ENCODE results near the gene UNC5C.

The UNC5C gene

DNA sequence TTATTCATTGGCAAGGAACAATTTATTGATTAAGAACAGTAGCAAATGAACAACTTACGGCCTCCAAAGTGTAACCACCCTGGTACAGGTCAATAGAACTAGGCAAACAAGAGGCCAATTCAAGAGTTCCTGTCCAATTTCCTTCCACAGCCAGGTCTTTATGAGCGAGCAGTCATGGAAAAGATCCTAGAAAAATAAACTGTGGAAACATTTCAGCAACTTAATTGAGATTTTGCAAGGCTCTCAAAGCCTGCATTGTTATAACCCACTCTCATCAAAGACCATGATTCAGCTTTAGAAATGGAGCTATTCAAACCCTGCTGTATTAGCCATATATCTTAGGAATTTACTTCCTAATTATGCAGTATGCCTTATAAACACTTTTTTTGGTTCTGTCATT is 43.6 kb downstream of the UNC5C start:
- Histone ChIP-seq H2AFZ (ENCODE audit: low read depth) (no peak overlapping the region), H3K79me2 (ENCODE audit: insufficient read depth, low read depth) (no peaks in the 10 kb centered on the region), H3K27ac (no peak overlapping the region), H3K4me3 (IDR thresholded peaks at IDR 0.05; ENCODE audit: insufficient read depth, low read depth, low read length) (no peak overlapping the region), H4K20me1 (ENCODE audit: insufficient read depth) (no peaks in the 10 kb centered on the region), H3K4me1 (ENCODE audit: low read depth, poor library complexity, severe bottlenecking) (peaks cover 16% of the 10 kb centered on the region), H3K9ac (no peak overlapping the region), H3K4me2 (no peak overlapping the region), H3K27me3 (ENCODE audit: insufficient read depth, low read depth) (no peaks in the 10 kb centered on the region), H3K36me3 (ENCODE audit: insufficient read depth) (no peaks in the 10 kb centered on the region)
- TF ChIP-seq, protein P1, sequence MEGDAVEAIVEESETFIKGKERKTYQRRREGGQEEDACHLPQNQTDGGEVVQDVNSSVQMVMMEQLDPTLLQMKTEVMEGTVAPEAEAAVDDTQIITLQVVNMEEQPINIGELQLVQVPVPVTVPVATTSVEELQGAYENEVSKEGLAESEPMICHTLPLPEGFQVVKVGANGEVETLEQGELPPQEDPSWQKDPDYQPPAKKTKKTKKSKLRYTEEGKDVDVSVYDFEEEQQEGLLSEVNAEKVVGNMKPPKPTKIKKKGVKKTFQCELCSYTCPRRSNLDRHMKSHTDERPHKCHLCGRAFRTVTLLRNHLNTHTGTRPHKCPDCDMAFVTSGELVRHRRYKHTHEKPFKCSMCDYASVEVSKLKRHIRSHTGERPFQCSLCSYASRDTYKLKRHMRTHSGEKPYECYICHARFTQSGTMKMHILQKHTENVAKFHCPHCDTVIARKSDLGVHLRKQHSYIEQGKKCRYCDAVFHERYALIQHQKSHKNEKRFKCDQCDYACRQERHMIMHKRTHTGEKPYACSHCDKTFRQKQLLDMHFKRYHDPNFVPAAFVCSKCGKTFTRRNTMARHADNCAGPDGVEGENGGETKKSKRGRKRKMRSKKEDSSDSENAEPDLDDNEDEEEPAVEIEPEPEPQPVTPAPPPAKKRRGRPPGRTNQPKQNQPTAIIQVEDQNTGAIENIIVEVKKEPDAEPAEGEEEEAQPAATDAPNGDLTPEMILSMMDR (conservative IDR thresholded peaks at IDR 0.05; ENCODE audit: low read depth, low read length): no peak

DNA sequence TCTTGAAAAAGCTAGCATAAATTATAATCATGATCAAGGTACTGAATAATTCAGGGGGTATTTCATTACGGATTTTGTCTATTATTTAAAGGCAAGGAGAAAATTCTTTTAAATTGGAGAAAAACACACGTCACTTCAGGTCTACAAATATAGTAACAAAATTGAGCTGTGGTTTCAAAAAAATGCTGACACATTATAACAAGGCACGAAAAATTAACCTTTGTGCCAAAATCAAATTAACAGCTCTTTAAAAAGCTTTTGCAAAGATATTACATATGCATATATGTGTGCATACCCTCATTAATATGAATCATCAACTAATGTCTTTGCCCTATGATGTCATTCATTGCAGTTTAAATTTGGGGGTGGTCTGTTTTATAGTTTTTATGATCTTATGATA is 44.3 kb downstream of the UNC5C start:
- Histone ChIP-seq H2AFZ (ENCODE audit: low read depth) (no peak overlapping the region), H3K9ac (no peak overlapping the region), H4K20me1 (ENCODE audit: insufficient read depth) (no peaks in the 10 kb centered on the region), H3K4me1 (ENCODE audit: low read depth, poor library complexity, severe bottlenecking) (peaks cover 16% of the 10 kb centered on the region), H3K27ac (no peak overlapping the region), H3K79me2 (ENCODE audit: insufficient read depth, low read depth) (no peaks in the 10 kb centered on the region), H3K4me3 (IDR thresholded peaks at IDR 0.05; ENCODE audit: insufficient read depth, low read depth, low read length) (no peak overlapping the region), H3K4me2 (peak overlapping the region; percentile 19; the same call in 1 of the 2 replicates), H3K36me3 (ENCODE audit: insufficient read depth) (no peaks in the 10 kb centered on the region), H3K27me3 (ENCODE audit: insufficient read depth, low read depth) (no peaks in the 10 kb centered on the region)
- TF ChIP-seq, protein P1 (conservative IDR thresholded peaks at IDR 0.05; ENCODE audit: low read depth, low read length): no peak

DNA sequence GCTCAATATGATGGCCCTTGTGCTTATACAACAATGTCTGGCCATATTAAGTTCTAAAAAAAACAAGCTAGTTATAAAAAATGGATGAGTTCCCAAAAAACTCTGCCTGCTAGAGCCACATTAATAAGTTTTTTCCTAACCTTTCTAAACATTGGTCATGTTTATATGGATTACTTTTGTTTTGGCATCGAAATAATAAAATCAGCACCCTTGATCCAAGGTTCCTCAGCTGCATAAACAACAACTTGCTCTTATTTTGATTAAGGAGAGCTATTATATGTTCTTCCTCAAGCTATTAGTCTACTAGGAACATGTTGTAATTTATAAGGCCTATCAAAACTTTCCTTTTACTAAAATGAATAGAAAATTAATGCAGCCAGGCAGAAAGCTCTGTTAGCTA is 48.4 kb downstream of the UNC5C start:
- Histone ChIP-seq H3K4me2 (no peak overlapping the region), H4K20me1 (ENCODE audit: insufficient read depth) (no peaks in the 10 kb centered on the region), H3K4me1 (ENCODE audit: low read depth, poor library complexity, severe bottlenecking) (peaks cover 12% of the 10 kb centered on the region), H3K4me3 (IDR thresholded peaks at IDR 0.05; ENCODE audit: insufficient read depth, low read depth, low read length) (no peak overlapping the region), H3K9ac (no peak overlapping the region), H3K36me3 (ENCODE audit: insufficient read depth) (no peaks in the 10 kb centered on the region), H3K27me3 (ENCODE audit: insufficient read depth, low read depth) (no peaks in the 10 kb centered on the region), H2AFZ (ENCODE audit: low read depth) (no peak overlapping the region), H3K79me2 (ENCODE audit: insufficient read depth, low read depth) (no peaks in the 10 kb centered on the region), H3K27ac (no peak overlapping the region)
- TF ChIP-seq, protein P1 (conservative IDR thresholded peaks at IDR 0.05; ENCODE audit: low read depth, low read length): no peak

DNA sequence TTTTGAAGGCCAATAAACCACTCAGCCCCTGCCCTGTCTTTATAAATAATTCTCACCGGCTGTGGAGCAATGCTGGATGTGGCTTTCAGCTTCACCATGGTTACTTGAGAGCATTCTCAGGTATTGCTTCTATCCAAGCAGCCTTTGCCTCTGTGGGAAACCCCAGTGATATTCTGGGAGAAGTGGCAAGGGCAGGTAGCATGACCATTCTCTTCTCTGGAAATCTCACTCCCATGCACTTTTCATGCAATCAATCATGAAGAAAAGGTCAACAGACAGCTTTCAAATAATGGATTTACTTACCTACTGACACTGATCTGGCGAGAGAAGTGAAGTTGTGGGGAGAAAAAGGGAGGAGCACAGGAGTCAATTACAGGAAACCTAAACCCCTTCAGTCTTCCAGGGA is 49.5 kb downstream of the UNC5C start:
- Histone ChIP-seq H3K9ac (no peak overlapping the region), H3K27ac (no peak overlapping the region), H3K4me2 (no peak overlapping the region), H3K27me3 (ENCODE audit: insufficient read depth, low read depth) (no peaks in the 10 kb centered on the region), H3K36me3 (ENCODE audit: insufficient read depth) (no peaks in the 10 kb centered on the region), H2AFZ (ENCODE audit: low read depth) (no peak overlapping the region), H3K4me3 (IDR thresholded peaks at IDR 0.05; ENCODE audit: insufficient read depth, low read depth, low read length) (no peak overlapping the region), H3K79me2 (ENCODE audit: insufficient read depth, low read depth) (no peaks in the 10 kb centered on the region), H4K20me1 (ENCODE audit: insufficient read depth) (no peaks in the 10 kb centered on the region), H3K4me1 (ENCODE audit: low read depth, poor library complexity, severe bottlenecking) (peaks cover 5% of the 10 kb centered on the region)
- TF ChIP-seq, protein P1 (conservative IDR thresholded peaks at IDR 0.05; ENCODE audit: low read depth, low read length): no peak
